GM18519 (cell line): ENCODE data around the gene SSH3.
"Not testable (repeated sequence)": the region's sequence is repeated elsewhere in the genome, so short reads cannot be mapped to it uniquely, and the experiment has no call there.

Experiments used
- ATAC-seq: cut with Tn5 transposase; IDR thresholded peaks from one replicate; pipeline ENCODE4 v1.9.1; 2021; ENCODE audit warnings: mild to moderate bottlenecking, moderate library complexity; ENCODE audit not compliant: unreplicated experiment, low FRiP score

The SSH3 gene, protein sequence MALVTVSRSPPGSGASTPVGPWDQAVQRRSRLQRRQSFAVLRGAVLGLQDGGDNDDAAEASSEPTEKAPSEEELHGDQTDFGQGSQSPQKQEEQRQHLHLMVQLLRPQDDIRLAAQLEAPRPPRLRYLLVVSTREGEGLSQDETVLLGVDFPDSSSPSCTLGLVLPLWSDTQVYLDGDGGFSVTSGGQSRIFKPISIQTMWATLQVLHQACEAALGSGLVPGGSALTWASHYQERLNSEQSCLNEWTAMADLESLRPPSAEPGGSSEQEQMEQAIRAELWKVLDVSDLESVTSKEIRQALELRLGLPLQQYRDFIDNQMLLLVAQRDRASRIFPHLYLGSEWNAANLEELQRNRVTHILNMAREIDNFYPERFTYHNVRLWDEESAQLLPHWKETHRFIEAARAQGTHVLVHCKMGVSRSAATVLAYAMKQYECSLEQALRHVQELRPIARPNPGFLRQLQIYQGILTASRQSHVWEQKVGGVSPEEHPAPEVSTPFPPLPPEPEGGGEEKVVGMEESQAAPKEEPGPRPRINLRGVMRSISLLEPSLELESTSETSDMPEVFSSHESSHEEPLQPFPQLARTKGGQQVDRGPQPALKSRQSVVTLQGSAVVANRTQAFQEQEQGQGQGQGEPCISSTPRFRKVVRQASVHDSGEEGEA

DNA sequence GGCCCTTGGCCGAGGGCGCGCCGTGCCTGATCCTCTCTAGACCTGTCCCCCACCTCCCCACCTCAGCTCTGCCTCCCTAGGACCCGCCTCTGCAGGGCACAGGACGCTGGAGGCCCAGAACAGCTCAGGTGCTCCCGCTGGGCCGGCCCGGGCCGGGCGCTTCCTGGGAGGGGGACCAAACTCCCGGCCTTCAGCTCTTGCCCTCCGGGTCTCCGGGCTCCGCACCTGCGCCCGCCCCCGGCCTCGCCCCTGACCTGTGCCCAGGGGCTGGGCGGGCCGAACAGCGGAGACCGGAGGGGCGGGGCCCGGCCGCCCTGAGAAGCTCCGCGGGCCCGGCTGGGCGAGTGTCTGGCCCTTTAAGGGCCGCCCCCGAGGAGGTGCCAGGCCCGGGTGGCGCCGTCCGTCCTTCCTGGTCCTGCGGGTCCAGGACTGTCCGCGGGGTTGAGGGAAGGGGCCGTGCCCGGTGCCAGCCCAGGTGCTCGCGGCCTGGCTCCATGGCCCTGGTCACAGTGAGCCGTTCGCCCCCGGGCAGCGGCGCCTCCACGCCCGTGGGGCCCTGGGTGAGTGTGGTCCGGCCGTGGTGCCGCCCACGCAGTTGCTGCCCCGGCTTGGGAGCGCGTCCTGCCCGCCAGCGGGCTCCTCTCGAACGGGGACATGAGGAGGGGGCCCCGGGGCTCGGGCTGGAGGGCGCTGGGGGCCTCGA, at the start of gene SSH3:
TSS of gene SSH3 (plus strand) at position 399 of the 703 bp plus-strand sequence. CDS start at position 495, 96 bp downstream.
- no peak for ATAC-seq

DNA sequence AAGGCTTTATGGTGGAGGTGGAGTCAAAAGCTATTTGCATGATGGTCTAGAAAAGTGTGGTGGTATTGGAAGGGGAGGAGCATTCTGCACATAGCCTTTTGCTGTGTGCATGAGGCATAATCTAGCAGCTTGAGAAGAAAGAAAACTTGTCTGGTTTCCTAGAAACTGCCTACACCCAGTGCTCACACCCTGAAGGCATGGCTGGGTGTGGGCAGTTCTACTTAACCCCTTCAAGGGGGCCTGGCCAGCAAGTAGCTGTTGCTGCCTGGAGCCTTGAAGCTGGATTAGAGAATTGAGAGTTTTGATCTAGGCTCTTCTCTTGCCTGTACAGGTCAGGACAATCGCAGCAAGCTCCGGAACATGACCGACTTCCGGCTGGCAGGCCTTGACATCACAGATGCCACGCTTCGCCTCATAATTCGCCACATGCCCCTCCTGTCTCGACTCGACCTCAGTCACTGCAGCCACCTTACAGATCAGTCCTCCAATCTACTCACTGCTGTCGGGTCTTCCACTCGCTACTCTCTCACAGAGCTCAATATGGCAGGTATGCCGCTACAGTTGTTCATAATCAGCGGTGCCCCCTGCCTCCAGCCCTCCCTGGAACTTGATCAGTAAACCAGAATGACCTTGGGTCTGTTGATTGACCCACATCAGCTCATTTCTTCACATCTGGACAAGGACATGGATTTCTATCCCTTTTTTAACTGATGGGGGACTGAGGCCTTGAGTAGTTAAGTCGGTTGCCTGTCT, 49.3 kb upstream of the SSH3 start:
- ATAC-seq: no peak

GRCh38 chr11:67254798-67255197, 48.5 kb upstream of the SSH3 start:
- no peak for ATAC-seq

DNA sequence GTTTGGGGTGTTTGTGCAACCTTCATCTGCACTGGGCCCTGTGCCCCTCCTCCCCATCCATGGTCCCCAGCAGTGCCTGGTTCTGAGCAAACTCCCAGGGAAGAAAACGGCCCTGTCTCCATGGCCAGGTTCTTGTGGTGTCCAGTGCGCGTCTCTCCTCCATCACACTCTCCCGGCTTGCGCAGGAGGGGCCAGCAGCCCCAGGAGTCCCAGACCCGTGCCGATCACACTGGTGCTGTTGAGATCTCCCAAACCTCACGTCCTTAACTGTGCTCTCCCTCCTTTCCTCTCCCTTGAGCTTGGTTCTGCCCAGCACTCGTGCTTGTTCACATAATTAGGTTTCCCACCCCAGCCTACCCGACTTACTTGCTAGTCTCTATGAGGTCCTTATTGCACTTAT, 48.0 kb upstream of the SSH3 start:
- no peak for ATAC-seq

GRCh38 chr11:67255864-67256263, 47.5 kb upstream of the SSH3 start:
- ATAC-seq: no peak

- ATAC-seq: no peak
Measured at GRCh38 chr11:67256477-67257135, 46.7 kb upstream of the SSH3 start.

DNA sequence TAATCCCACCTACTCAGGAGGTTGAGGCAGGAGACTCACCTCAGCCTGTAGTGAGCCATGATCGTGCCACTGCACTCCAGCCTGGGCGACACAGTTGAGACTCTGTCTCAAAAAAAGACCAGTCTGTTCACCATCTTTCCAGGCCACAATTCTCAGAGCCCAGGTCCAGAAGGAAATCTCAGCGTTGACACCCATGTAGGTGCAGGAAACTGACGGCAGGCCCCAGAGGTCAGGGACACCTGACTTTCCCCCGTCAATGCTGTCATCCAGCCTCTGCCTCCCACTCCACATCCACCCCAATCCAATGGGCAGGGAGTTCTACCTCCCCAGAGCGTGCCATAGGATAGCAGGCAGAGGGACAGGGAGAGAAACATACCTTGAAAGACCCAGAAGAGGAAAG, 42.9 kb upstream of the SSH3 start:
- ATAC-seq: no peak

DNA sequence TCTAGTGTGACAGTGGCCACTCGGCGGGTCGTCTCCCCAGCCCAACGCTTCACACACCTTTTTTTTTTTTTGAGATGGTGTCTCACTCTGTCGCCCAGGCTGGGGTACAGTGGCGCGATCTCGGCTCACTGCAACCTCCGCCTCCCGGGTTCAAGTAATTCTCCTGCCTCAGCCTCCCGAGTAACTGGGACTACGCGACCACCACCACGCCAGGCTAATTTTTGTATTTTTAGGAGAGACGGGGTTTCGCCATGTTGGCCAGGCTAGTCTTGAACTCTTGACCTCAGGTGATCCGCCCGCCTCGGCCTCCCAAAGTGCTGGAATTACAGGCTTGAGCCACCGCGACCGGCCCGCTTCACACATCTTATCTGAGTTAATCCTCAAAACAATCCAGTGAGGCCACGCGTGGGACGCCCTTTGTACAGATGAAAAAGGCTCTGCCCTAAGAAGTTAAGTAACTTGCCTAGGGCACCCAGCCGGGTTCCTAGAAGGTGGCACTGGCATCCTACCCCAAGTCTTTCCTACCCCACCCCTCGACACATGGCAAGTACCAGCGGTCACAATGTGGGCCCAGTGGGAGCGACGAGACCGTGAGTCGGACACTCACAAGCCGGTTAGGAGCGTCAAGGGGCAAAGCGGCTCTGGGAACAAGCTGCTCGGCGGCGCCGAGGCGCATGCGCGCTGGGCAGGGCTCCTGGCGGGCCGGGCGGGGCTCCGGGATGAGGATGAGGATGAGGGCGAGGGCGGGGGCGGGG, 42.3 kb upstream of the SSH3 start:
- not testable (repeated sequence) for ATAC-seq

DNA sequence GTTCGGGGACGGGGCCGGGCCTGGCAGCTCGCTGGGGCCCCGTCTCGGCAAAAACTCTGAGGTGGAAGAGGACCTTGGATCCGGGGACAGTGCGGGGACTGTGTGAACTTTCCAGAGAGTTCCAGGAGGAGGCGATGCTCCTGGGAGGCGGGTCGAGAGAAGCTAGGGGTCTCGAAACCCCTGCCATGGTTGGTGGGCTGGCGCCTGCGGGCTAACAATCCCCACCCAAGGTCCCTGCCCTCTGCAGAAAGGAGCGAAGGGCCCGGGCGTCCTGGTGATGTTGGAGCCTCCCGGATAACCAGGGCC, 41.7 kb upstream of the SSH3 start:
- no peak for ATAC-seq

- ATAC-seq: no peak
Measured at GRCh38 chr11:67261946-67262681, 41.2 kb upstream of the SSH3 start.

GRCh38 chr11:67262731-67263675, 40.3 kb upstream of the SSH3 start:
- ATAC-seq: no peak

DNA sequence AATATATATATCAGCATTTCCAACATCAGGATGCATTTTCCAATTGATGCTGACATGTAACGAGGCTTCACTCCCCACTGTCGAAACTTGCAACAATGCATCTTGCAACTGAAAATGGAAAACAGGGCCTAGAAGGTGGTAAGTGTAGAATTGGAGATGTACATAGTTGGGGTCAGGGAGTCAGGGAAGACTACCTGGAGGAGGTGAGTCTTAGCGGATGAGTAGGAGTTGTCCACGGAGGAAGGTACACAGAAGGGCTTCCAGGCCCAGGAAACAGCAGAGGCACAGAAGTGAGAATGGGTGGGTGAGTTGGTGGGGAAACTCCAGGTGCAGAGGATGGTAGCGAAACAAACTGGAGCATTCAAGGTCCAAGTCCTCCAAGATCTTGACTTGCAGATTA, 39.1 kb upstream of the SSH3 start:
- no peak for ATAC-seq

- no peak for ATAC-seq
Measured at GRCh38 chr11:67264877-67265632, 38.3 kb upstream of the SSH3 start.

GRCh38 chr11:67265633-67266448, 37.5 kb upstream of the SSH3 start:
- ATAC-seq: no peak

DNA sequence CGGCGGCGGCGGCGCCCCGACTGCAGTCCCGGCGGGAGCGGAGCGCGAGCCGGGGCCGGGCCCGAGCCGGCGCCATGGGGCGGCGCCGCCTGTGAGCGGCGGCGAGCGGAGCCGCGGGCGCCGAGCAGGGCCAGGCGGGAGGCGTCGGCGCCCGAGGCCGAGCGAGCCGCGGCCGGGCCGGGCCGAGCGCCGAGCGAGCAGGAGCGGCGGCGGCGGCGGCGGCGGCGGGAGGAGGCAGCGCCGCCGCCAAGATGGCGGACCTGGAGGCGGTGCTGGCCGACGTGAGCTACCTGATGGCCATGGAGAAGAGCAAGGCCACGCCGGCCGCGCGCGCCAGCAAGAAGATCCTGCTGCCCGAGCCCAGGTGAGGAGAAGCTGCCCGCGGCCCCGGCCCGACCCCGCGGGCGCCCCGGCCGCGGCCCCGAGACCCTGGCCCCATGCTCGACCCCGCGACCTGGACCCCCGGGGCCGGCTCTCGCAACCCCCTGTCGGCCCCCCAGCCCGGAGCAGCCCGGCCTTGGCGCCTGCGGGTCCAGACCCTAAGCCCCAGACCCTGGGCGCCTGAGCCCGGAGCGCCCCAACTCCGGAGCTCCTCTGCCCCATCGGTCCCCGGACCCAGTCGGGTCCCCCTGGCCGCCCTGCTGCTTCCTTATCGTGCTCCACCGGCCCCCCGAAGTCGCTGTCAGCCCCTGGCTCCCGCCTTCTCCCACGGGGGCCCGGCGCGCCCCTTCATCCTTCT, 36.7 kb upstream of the SSH3 start, which contains the start of gene GRK2:
TSS of gene GRK2 (plus strand) at position 25 of the 739 bp plus-strand sequence. CDS start at position 252, 227 bp downstream.
- no peak for ATAC-seq
